Epithelial cell of esophagus (primary cell): ENCODE data around the gene SMOC1.

ENCODE experiments used
- DNase-seq: peaks from one replicate; pipeline ENCODE4 v3.0.0; 2010; ENCODE audit warnings: low read depth
- H3K4me3 ChIP-seq: 2 replicates; pipeline ENCODE4 v1.5.1; 2011; ENCODE audit warnings: mild to moderate bottlenecking, low read length, control low read depth
- TF ChIP-seq, protein P1 (sequence below): IDR thresholded peaks from 2 replicates; pipeline ENCODE4 v1.5.1; 2011; ENCODE audit warnings: low read depth, mild to moderate bottlenecking, low read length, control low read depth, inconsistent platforms; ENCODE audit not compliant: insufficient read depth; ENCODE audit errors: missing control alignments

Gene SMOC1

GRCh38 chr14:70011098-70011497 lies 131.9 kb downstream of the SMOC1 start:
- peak; percentile 81 for DNase-seq

GRCh38 chr14:70011708-70012107 lies 132.5 kb downstream of the SMOC1 start:
- TF ChIP-seq, protein P1, sequence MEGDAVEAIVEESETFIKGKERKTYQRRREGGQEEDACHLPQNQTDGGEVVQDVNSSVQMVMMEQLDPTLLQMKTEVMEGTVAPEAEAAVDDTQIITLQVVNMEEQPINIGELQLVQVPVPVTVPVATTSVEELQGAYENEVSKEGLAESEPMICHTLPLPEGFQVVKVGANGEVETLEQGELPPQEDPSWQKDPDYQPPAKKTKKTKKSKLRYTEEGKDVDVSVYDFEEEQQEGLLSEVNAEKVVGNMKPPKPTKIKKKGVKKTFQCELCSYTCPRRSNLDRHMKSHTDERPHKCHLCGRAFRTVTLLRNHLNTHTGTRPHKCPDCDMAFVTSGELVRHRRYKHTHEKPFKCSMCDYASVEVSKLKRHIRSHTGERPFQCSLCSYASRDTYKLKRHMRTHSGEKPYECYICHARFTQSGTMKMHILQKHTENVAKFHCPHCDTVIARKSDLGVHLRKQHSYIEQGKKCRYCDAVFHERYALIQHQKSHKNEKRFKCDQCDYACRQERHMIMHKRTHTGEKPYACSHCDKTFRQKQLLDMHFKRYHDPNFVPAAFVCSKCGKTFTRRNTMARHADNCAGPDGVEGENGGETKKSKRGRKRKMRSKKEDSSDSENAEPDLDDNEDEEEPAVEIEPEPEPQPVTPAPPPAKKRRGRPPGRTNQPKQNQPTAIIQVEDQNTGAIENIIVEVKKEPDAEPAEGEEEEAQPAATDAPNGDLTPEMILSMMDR: no peak
- H3K4me3 ChIP-seq: no peak overlapping the region
- no peak for DNase-seq

More at GRCh38 chr14:70011098-70011497, 131.9 kb downstream of the SMOC1 start:
- no peak overlapping the region for H3K4me3 ChIP-seq
- TF ChIP-seq, protein P1: no peak

DNA sequence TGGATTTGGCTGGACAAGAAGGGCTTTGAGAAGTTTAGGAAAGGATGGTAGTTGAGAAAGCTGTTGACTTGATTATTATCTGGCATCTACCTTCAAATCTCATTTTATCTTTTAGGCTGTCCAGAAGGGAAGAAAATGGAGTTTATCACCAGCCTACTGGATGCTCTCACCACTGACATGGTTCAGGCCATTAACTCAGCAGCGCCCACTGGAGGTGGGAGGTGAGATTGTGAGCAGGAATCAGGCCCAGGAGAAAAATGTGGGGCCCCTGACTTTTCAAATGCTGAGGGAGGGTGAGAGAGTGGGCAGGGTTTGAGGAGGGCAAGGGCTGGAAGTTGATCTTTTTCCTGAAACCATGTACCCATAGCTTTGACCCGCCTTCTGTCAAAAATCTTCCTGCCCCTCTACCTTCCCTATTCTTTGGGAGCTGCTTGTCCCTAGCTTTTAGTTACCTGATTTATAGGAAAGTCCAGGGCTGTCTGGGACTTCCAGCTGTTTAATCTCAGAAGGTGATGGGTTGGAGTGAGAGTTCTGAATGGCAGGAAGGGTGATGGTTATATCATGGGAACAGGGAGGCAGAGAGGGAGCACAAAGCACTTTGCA lies 134.2 kb downstream of the SMOC1 start:
- H3K4me3 ChIP-seq: no peak overlapping the region
- peak; percentile 56 for DNase-seq
- TF ChIP-seq, protein P1: peak; percentile 88

GRCh38 chr14:70014406-70015095 lies 135.3 kb downstream of the SMOC1 start:
- TF ChIP-seq, protein P1: no peak
- no peak for DNase-seq

GRCh38 chr14:70018230-70018629 lies 139.0 kb downstream of the SMOC1 start:
- TF ChIP-seq, protein P1: no peak
- no peak for DNase-seq
- no peak overlapping the region for H3K4me3 ChIP-seq

More at GRCh38 chr14:70014406-70015095, 135.3 kb downstream of the SMOC1 start:
- H3K4me3 ChIP-seq: no peak overlapping the region

DNA sequence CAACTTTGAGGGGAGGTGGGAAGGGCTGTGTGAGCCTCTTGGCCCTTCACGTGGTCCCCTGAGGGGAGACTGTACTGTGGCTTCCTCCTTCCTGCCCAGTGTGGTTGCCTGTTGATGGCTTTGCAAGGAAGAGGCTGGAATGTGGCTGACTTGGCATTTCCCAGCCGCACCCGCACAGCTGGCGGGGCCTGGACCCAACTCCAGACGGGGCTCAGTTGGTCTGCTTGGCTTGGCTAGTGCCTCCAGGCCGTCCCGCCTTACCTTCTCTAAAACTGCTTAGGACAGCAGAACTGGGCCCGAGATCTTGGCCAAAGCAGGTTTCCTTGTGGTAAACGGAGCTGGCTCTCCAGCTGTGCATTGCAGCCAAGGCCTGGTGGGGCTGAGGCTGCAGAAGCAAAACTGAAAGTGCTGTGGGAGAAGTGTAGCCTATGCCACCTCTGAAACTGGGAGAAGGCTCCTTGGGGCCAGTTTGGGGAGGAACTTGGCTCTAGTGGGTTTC lies 139.5 kb downstream of the SMOC1 start:
- peak; percentile 40 for DNase-seq
- no peak overlapping the region for H3K4me3 ChIP-seq
- TF ChIP-seq, protein P1: no peak
